Stomach (tissue), 9 donors: Measurements from ENCODE around the gene CIB4. TPM values are rescaled to one million over a fixed set of nuclear protein-coding genes. Genes with fewer than 3 reads are reported as not detected.

ENCODE experiments used
- DNase-seq, 2 donors: peaks; one replicate each; pipeline versions ENCODE4 v3.0.0 to v3.0.0-alpha.2; 2013 to 2019
- H3K27ac ChIP-seq, 5 donors: fragments of 200-600 bp in 4 of 5; sonication (generic) in 4 of 5; one replicate each; pipeline ENCODE4 v1.5.1; 2013 to 2019; ENCODE audit warnings: mild to moderate bottlenecking in 1 of 5, moderate library complexity in 1 of 5
- H3K27me3 ChIP-seq, 3 donors: fragments of 200-600 bp; sonication (generic); one replicate each; pipeline ENCODE4 v1.5.1; 2017 to 2019; ENCODE audit warnings: mixed run types in 1 of 3
- H3K36me3 ChIP-seq, 4 donors: fragments of 200-600 bp; sonication (generic); 1 replicate in 3 of 4; 2 replicates in 1 of 4; pipeline ENCODE4 v1.5.1; 2016 to 2019
- H3K4me1 ChIP-seq, 4 donors: fragments of 200-600 bp; sonication (generic); one replicate each; pipeline ENCODE4 v1.5.1; 2016 to 2019
- H3K4me3 ChIP-seq, 4 donors: fragments of 200-600 bp; sonication (generic) in 3 of 4; one replicate each; pipeline ENCODE4 v1.5.1; 2016 to 2019; ENCODE audit warnings: mild to moderate bottlenecking in 1 of 4
- H3K9me3 ChIP-seq, 4 donors: fragments of 200-600 bp; sonication (generic); one replicate each; pipeline ENCODE4 v1.5.1; 2016 to 2019
- CTCF ChIP-seq, 7 experiments: fragments of 450-650 bp in 4 of 7; fragments of 200-600 bp in 3 of 7; sonication (generic) in 3 of 7; IDR thresholded peaks; one replicate each; pipeline ENCODE4 v1.5.1; 2016 to 2019; ENCODE audit warnings: antibody characterized with exemption in 7 of 7, control low read depth in 2 of 7, mild to moderate bottlenecking in 1 of 7
- EP300 ChIP-seq: sonication (generic); formaldehyde crosslinking; IDR thresholded peaks from one replicate; pipeline ENCODE4 v1.6.1; 2017; ENCODE audit warnings: antibody characterized with exemption
- POLR2A ChIP-seq, 4 donors: fragments of 450-650 bp; IDR thresholded peaks; one replicate each; pipeline ENCODE4 v1.6.1; 2016; ENCODE audit warnings: antibody characterized with exemption in 4 of 4, control low read depth in 2 of 4, mild to moderate bottlenecking in 1 of 4, moderate library complexity in 1 of 4
- POLR2AphosphoS5 ChIP-seq, 3 donors: sonication (generic); formaldehyde crosslinking; IDR thresholded peaks; one replicate each; pipeline ENCODE4 v1.6.1; 2016; ENCODE audit warnings: antibody characterized with exemption in 3 of 3
- WGBS, 5 donors: extraction: QIAGEN DNeasy Blood & Tissue Kit in 3 of 5; methylation state at CpG; one replicate each; pipeline versions ENCODE4 v1.1.5 to v1.1.7; 2013 to 2018; 5-methylcytosine and 5-hydroxymethylcytosine counted together
- intact Hi-C: fragments of 100-400 bp; cut with DNase I; formaldehyde crosslinking; loops from one replicate; pipeline ENCODE4 v1.15.1; 2023; ENCODE audit warnings: low total_unique reads
- polyA plus RNA-seq, 3 donors: library from polyadenylated mRNA; stranded (reverse); fragments of 200-250 nt; gene quantifications; one replicate each; pipeline ENCODE4 v1.2.3, GENCODE V29; 2013
- total RNA-seq, 5 donors: library from RNA; depleted of rRNA; stranded (reverse); fragments of >200 nt; gene quantifications; one replicate each; pipeline versions ENCODE4 v1.1.0 to v1.2.3, GENCODE V29; 2014 to 2016
- donor health status: healthy with polysubstance abuse.
- donor health status: Bipolar disorder and iron deficiency.
- donor health status: healthy.

CIB4 gene
- total and polyA plus RNA-seq, 8 donors = 1.8 TPM; not detected in 6

GRCh38 chr2:26550276-26551015 is 90.7 kb downstream of the CIB4 start:
- Histone ChIP-seq H3K4me3 (no peak overlapping the region), H3K4me1 (no peaks in the 10 kb centered on the region), H3K9me3 (no peaks in the 10 kb centered on the region), H3K27me3 (peaks cover 0 to 27% (median 0%) of the 10 kb centered on the region in 3 donors), H3K36me3 (no peaks in the 10 kb centered on the region), H3K27ac (no peak overlapping the region)
- no peak for TF ChIP-seq EP300
- no peak for DNase-seq
- intact Hi-C loops = no loop called here
- WGBS, 5 donors = 77 to 85% (median 84%) methylated on average over 16 to 17 of the region's 17 CpGs

- intact Hi-C loops = no loop called here
- TF ChIP-seq EP300 (no peak), POLR2AphosphoS5 (IDR thresholded peaks at IDR 0.05) (peak in 1 of 3 donors; percentile 10), POLR2A (IDR thresholded peaks at IDR 0.05) (no peak)
- DNase-seq = peak; percentile 44 to 68
- peaks cover 0 to 12% (median 2%) of the 10 kb centered on the region in 4 donors for H3K4me1 ChIP-seq
- H3K4me3 ChIP-seq = no peak overlapping the region
- H3K36me3 ChIP-seq = no peaks in the 10 kb centered on the region
- 57 to 69% (median 67%) methylated on average over 15 of the region's 15 CpGs for WGBS, 5 donors
- peaks cover 0 to 3% (median 0%) of the 10 kb centered on the region in 3 donors for H3K27me3 ChIP-seq
- peak overlapping the region; percentile 23 to 83 (median 56) for H3K27ac ChIP-seq
- no peaks in the 10 kb centered on the region for H3K9me3 ChIP-seq
Observed at GRCh38 chr2:26542676-26543505, 98.3 kb downstream of the CIB4 start.

GRCh38 chr2:26542194-26542455 is 99.0 kb downstream of the CIB4 start:
- Histone ChIP-seq H3K4me1 (peaks cover 0 to 12% (median 2%) of the 10 kb centered on the region in 4 donors), H3K36me3 (no peaks in the 10 kb centered on the region), H3K4me3 (no peak overlapping the region), H3K27ac (peak overlapping the region; percentile 23 to 73 (median 49)), H3K27me3 (peaks cover 0 to 3% (median 0%) of the 10 kb centered on the region in 3 donors), H3K9me3 (no peaks in the 10 kb centered on the region)
- 67 to 73% (median 71%) methylated on average over 5 of the region's 5 CpGs for WGBS, 5 donors
- TF ChIP-seq CTCF (IDR thresholded peaks at IDR 0.05) (no peak), POLR2AphosphoS5 (IDR thresholded peaks at IDR 0.05) (no peak), POLR2A (IDR thresholded peaks at IDR 0.05) (no peak), EP300 (no peak)
- no peak for DNase-seq
- intact Hi-C loops = no loop called here

GRCh38 chr2:26541401-26542193 is 99.6 kb downstream of the CIB4 start:
- DNase-seq = no peak
- Histone ChIP-seq H3K4me1 (peaks cover 0 to 12% (median 2%) of the 10 kb centered on the region in 4 donors), H3K4me3 (no peak overlapping the region), H3K27me3 (peaks cover 0 to 3% (median 0%) of the 10 kb centered on the region in 3 donors), H3K27ac (peak overlapping the region in 4 of 5 donors; percentile 23 to 73 (median 42)), H3K9me3 (no peaks in the 10 kb centered on the region), H3K36me3 (no peaks in the 10 kb centered on the region)
- 35 to 56% (median 41%) methylated on average over 6 of the region's 6 CpGs for WGBS, 5 donors
- TF ChIP-seq EP300 (no peak), POLR2AphosphoS5 (IDR thresholded peaks at IDR 0.05) (no peak), CTCF (IDR thresholded peaks at IDR 0.05) (no peak), POLR2A (IDR thresholded peaks at IDR 0.05) (no peak)
- intact Hi-C loops = no loop called here

GRCh38 chr2:26540961-26541360 is 100.2 kb downstream of the CIB4 start:
- H3K36me3 ChIP-seq = no peaks in the 10 kb centered on the region
- no peak for DNase-seq
- peaks cover 0 to 12% (median 2%) of the 10 kb centered on the region in 4 donors for H3K4me1 ChIP-seq
- no peak overlapping the region for H3K27ac ChIP-seq
- peaks cover 0 to 5% (median 0%) of the 10 kb centered on the region in 3 donors for H3K27me3 ChIP-seq
- no peak for TF ChIP-seq POLR2AphosphoS5 (IDR thresholded peaks at IDR 0.05)
- intact Hi-C loops = no loop called here
- no peak overlapping the region for H3K4me3 ChIP-seq
- 46 to 62% (median 60%) methylated on average over 6 of the region's 6 CpGs for WGBS, 5 donors
- H3K9me3 ChIP-seq = no peaks in the 10 kb centered on the region
